ENCODE results near the gene GPANK1. TPM values are rescaled to one million over a fixed set of nuclear protein-coding genes. Genes with fewer than 3 reads are reported as not detected.

The GPANK1 gene
- total RNA-seq (ENCODE audit: low replicate concordance): 20.2 and 21.0 TPM in 2 replicates

DNA sequence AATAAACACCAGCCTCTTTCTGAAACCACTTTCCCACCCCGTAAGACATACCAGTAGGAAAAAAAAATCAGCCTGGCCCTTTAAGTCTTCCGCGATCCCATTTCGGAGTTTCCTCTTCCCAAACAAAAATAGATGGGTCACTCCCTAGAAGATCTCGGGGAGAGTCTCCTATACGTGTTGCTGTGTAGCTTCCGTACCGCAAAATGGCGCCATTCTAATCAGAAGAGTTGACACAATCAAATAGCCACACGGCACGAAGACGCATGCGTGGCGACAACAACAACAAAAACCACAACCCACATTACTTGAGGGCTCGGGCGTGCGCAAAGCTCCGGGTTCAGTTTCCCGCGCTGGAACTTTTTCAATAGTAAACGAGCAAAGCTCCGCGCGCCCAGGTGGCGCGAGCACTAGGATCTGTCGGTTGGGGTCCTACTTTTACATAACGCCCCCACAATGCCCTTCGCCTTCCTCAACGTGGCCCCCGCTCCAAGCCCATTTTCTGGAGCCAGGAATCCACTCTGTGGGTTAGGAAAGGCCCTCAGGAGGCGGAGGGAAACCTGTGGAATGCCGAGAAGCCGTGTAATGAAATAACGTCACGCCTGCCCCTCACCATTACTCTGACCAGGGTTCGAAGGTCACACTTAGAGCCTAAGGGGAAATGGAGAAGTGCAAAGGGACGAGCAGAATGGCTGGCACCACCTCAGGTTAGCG lies at the start of gene GPANK1:
Gene GPANK1 (minus strand): TSS at position 208 of the 711 bp plus-strand sequence. CDS start 519 bp downstream, outside the sequence.
- H3K36me3 Mint-ChIP-seq: peaks cover 18% of the 10 kb centered on the region

DNA sequence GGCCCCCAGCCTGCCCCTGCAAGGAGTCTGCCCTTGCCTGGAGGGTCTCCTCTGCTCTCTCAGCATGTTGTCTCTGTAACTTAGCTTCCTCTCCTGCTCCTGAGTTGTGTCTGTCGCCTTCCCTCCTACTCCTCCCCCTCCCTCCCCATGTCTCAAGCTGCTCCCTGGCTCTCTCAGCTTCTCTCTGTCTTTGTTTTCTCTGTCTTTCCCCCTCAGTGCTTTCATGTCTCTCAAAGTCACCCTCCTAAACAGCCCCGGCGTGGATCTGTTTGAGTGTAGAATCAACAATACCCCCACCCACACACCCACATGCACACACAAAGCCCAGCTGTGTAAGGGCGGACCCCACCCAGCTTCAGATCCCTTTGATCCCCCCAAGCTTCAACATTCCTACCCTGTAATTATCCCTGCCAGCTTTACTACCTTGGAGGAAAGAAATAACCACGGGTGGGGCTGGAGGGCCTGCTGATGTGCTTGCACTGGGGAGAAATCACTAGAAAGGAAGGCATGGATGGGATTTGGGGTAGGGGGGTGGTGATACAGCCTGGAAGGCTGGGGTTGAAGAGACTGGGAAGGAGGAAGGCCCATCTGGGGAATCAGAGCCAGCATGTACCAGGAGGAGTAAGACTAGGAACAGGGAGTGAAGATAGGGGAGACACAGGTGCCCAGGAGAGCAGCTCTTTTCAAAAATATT lies 49.3 kb upstream of the GPANK1 start:
- Histone ChIP-seq H3K79me2 (ENCODE audit: low read depth) (no peaks in the 10 kb centered on the region), H3K4me1 (peaks cover 25% of the 10 kb centered on the region), H4K20me1 (ENCODE audit: low read depth) (no peaks in the 10 kb centered on the region), H3K36me3 (no peaks in the 10 kb centered on the region), H3K4me3 (no peak overlapping the region), H3K9ac (no peak overlapping the region), H3F3A (ENCODE audit: low read depth) (peaks cover 21% of the 10 kb centered on the region), H3K27ac (peak overlapping the region; percentile 57), H3K9me3 (ENCODE audit: low read depth) (no peaks in the 10 kb centered on the region), H3K4me2 (peak overlapping the region; percentile 64), H3K27me3 (no peaks in the 10 kb centered on the region), H2AFZ (replicated peaks) (peak overlapping the region; percentile 75)
- peak overlapping the region; percentile 71 for H3K4me3 Mint-ChIP-seq
- H3K27me3 Mint-ChIP-seq (ENCODE audit: insufficient read depth, low read depth): peaks cover 19% of the 10 kb centered on the region
- peaks cover 49% of the 10 kb centered on the region for H3K4me1 Mint-ChIP-seq
- peak; percentile 62 for DNase-seq (ENCODE audit: low spot score)
- H3K9me3 Mint-ChIP-seq: no peaks in the 10 kb centered on the region
- H3K36me3 Mint-ChIP-seq: no peaks in the 10 kb centered on the region
- TF ChIP-seq CTCF (IDR thresholded peaks at IDR 0.05) (no peak), EZH2phosphoT487 (IDR thresholded peaks at IDR 0.05) (no peak), EZH2 (IDR thresholded peaks at IDR 0.05) (no peak)
- H3K27ac Mint-ChIP-seq: peak overlapping the region; percentile 97

More for the DNA sequence above, at the start of gene GPANK1:
- H3K4me1 ChIP-seq: peaks cover 20% of the 10 kb centered on the region
- H2AFZ ChIP-seq (replicated peaks): peak within 1 kb of the TSS; percentile 88
- H3K4me2 ChIP-seq: peak within 1 kb of the TSS; percentile 85
- TF ChIP-seq EZH2phosphoT487 (IDR thresholded peaks at IDR 0.05): no peak
- H3K27me3 ChIP-seq: no peaks in the 10 kb centered on the region
- Mint-ChIP-seq H3K4me1 (peaks cover 44% of the 10 kb centered on the region), H3K27me3 (ENCODE audit: insufficient read depth, low read depth) (peaks cover 5% of the 10 kb centered on the region), H3K27ac (peak within 1 kb of the TSS; percentile 97), H3K4me3 (peak within 1 kb of the TSS; percentile 97), H3K9me3 (no peaks in the 10 kb centered on the region)
- peak within 1 kb of the TSS; percentile 54 for H3K9ac ChIP-seq
- no peaks in the 10 kb centered on the region for H3K9me3 ChIP-seq (ENCODE audit: low read depth)
- peak; percentile 90 for DNase-seq (ENCODE audit: low spot score)
- H3K4me3 ChIP-seq: peak within 1 kb of the TSS; percentile 90
- peak within 1 kb of the TSS; percentile 93 for H3K27ac ChIP-seq
- H3F3A ChIP-seq (ENCODE audit: low read depth): peaks cover 38% of the 10 kb centered on the region
- H3K79me2 ChIP-seq (ENCODE audit: low read depth): peaks cover 63% of the 10 kb centered on the region
- H4K20me1 ChIP-seq (ENCODE audit: low read depth): peaks cover 3% of the 10 kb centered on the region
- no peaks in the 10 kb centered on the region for H3K36me3 ChIP-seq

GRCh38 chr6:31713465-31713864 lies 48.7 kb upstream of the GPANK1 start:
- no peak overlapping the region for H3K4me3 ChIP-seq
- no peaks in the 10 kb centered on the region for H3K27me3 ChIP-seq
- H2AFZ ChIP-seq (replicated peaks): peak overlapping the region; percentile 75
- H4K20me1 ChIP-seq (ENCODE audit: low read depth): no peaks in the 10 kb centered on the region
- H3K36me3 Mint-ChIP-seq: no peaks in the 10 kb centered on the region
- peak overlapping the region; percentile 64 for H3K4me2 ChIP-seq
- peaks cover 19% of the 10 kb centered on the region for H3K27me3 Mint-ChIP-seq (ENCODE audit: insufficient read depth, low read depth)
- H3K9me3 Mint-ChIP-seq: no peaks in the 10 kb centered on the region
- H3K4me1 ChIP-seq: peaks cover 25% of the 10 kb centered on the region
- H3K4me3 Mint-ChIP-seq: peak overlapping the region; percentile 16
- H3K27ac Mint-ChIP-seq: peak overlapping the region; percentile 97
- peaks cover 49% of the 10 kb centered on the region for H3K4me1 Mint-ChIP-seq
- DNase-seq (ENCODE audit: low spot score): no peak
- H3K36me3 ChIP-seq: no peaks in the 10 kb centered on the region
- no peak overlapping the region for H3K9ac ChIP-seq
- TF ChIP-seq EZH2phosphoT487 (IDR thresholded peaks at IDR 0.05) (no peak), EZH2 (IDR thresholded peaks at IDR 0.05) (no peak), CTCF (IDR thresholded peaks at IDR 0.05) (no peak)
- no peaks in the 10 kb centered on the region for H3K9me3 ChIP-seq (ENCODE audit: low read depth)
- H3K27ac ChIP-seq: no peak overlapping the region
- peaks cover 21% of the 10 kb centered on the region for H3F3A ChIP-seq (ENCODE audit: low read depth)
- no peaks in the 10 kb centered on the region for H3K79me2 ChIP-seq (ENCODE audit: low read depth)

Data from neural progenitor cell (in vitro differentiated cells).